ENCODE results near the gene THSD8.

- no peak for TF ChIP-seq EZH2 (IDR thresholded peaks at IDR 0.05)
- no peak for TF ChIP-seq CTCF (IDR thresholded peaks at IDR 0.05)
These were observed 14.4 kb upstream of the THSD8 start for GRCh38 chr19:12787458-12787857.
